GM08714 (cell line): ENCODE measurements around the gene TET1.
"Not testable (repeated sequence)": the region's sequence is repeated elsewhere in the genome, so short reads cannot be mapped to it uniquely, and the experiment has no call there.

Source experiments
- H3K4me3 ChIP-seq: fragments of 200-500 bp; sonication (Bioruptor generic); 2 replicates; pipeline ENCODE4 v1.5.1; 2014; ENCODE audit warnings: mild to moderate bottlenecking, low read length, inconsistent platforms
- ZNF274 ChIP-seq: IDR thresholded peaks from 2 replicates; pipeline ENCODE4 v1.6.1; 2012; ENCODE audit warnings: mild to moderate bottlenecking, low read depth, low read length

TET1 gene

DNA sequence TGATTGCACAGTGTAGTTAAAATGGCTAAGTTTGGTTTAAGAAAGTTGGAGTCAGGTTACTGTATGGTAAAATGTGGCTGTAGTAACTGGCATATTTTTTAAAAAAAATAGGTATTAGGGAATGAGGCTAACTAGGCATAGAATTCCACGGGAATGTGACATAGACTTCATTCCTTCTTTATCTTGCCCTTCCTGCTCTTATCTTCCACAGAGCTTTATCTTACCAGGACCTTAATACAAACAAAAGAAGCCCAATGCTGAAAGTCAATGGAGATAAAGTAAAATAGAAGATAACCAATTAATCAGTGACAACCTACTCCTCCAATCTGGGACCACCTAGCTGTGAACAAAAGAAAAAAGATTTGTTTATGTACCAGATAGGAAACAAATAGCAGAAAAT lies 58.1 kb downstream of the TET1 start:
- TF ChIP-seq ZNF274, result no peak
- no peak overlapping the region for H3K4me3 ChIP-seq

DNA sequence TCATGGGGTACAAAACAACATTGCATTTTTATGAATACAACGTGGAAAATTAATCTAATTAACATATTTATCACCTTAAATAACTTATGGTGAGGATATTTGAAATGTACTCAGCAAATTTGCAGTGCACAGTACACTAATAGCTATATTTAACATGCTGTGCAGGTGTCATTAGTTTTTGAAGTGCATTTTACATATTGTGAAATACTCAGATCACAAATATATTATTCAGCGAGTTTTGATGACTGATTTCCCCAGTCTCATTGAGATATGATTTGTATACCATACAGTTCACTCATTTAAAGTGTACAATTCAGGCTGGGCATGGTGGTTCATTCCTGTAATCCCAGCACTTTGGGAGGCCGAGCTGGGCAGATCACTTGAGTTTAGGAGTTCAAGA lies 59.5 kb downstream of the TET1 start:
- no peak overlapping the region for H3K4me3 ChIP-seq
- TF ChIP-seq ZNF274, result no peak

DNA sequence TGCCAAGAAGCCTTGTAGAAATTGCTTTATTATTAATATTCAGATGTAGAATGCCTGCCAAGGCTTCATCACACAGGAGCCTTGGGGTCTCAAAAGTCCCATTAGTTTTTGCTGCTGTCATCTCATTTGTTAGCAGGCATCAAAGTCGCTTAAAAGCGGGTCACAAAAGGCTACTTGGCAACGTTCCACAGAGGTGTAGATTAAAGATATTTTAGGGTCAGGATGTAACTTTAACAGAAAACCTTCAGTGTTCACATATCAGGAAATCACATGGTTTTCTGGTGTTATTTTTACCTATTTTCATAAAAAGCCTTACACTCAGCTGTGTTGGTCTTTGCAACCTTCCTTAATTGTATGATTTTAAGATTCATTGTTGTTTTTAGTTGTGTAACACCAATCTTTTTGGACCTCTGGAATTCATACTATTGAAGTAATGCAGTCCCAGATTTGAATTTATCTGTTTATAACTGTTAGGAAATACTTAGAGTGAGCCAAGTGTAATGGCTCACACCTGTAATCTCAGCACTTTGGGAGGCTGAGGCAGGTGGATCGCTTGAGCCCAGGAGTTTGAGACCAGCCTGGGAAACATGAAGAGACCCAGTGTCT lies 65.3 kb downstream of the TET1 start:
- no peak overlapping the region for H3K4me3 ChIP-seq
- TF ChIP-seq ZNF274, result no peak

DNA sequence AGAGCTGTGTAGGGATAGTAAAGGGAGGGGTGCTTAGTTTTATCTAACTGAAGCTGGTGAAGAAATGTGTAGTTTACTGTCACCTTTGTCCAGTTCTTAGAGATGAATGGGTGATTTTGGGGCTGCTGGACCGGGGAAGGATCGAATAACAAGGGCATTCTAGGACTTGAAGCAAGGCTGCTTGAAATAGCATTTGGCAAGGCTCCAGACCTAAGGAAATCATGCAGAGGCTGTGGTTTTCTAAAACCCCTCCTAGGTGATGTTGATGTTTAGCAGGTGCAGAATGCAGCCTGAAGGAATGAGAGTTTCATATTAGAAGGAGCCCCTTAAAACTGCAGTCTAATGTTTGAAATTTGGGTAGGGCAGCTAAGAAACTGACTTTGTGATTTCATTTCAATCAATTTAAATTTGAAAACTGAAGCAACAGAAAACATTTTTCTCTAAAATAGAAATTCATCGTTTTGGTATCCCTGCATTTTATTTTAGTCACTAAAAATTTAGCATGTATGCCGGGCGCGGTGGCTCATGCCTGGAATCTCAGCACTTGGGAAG lies 68.5 kb downstream of the TET1 start:
- TF ChIP-seq ZNF274, result no peak
- H3K4me3 ChIP-seq, result no peak overlapping the region

DNA sequence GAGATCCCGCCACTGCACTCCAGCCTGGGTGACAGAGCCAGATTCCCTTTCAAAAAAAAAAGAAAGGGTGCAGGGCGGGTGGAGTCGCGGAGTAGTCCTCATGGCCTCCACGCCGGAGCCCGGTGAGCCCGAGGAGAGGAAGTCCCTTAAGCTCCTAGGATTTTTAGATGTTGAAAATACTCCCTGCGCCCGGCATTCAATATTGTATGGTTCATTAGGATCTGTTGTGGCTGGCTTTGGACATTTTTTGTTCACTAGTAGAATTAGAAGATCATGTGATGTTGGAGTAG lies 72.1 kb downstream of the TET1 start:
- not testable (repeated sequence) for H3K4me3 ChIP-seq

DNA sequence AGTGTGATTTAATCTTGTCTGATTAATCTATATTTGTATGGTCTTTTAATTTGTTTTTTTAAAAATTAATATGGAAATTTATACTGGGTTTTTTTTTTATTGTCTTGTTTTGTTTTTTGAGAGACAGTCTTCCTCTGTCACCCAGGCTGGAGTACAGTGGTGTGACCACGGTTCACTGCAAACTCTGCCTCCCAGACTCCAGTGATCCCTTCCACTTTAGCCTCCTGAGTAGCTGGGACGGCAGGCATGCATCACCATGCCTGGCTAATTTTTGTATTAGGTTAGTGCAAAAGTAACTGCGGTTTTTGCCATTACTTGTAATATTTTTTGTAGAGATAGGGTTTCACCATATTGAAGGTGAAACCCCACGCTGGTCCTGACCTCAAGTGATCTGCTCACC lies 73.1 kb downstream of the TET1 start:
- TF ChIP-seq ZNF274, result no peak
- no peak overlapping the region for H3K4me3 ChIP-seq

DNA sequence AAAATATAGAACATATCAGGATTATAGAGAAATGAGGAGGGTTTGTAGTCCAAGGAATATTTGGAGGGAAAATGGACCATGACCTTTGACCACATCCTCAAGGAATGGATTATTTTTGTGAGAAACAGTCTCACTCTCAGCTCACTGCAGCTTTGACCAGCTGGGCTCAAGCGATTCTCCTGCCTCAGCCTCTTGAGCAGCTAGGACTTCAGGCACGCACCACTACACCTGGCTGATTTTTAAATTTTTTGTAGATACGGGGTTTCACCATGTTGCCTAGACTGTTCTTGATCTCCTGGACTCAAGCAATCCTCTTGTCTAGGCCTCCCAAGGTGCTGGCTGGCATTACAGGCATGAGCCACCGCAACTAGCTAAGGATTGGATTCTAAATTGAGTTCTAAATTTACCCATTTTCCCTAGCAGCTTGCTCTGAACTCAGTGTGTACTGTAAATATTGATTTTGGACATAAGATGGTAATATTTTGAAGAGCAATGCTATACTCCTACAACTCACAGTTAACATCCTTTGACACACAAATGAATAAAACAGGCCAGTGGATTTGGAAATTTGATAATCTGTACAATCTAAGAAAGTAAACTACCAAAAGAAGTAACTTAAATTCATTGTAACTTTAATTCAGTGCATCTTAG lies 73.8 kb downstream of the TET1 start:
- no peak for TF ChIP-seq ZNF274
- no peak overlapping the region for H3K4me3 ChIP-seq

DNA sequence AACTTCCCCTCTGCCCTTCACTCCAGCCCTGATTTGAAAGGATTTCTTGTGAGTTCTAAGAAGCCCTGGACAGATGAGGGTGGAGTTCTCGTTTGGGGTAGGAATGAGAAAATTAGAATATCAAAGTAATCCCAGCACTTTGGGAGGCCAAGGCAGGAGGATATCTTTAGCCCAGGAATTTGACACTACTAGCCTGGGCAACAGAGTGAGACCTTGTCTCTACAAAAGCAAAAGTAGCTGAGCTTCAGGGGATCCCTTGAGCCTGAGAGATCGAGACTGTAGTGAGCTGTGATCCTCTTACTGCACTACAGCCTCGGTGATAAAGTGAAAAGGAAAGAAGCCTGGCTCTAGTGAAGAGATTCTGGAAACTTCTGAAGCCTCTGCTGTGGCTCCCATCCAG lies 76.2 kb downstream of the TET1 start:
- TF ChIP-seq ZNF274, result no peak
- H3K4me3 ChIP-seq, result no peak overlapping the region

DNA sequence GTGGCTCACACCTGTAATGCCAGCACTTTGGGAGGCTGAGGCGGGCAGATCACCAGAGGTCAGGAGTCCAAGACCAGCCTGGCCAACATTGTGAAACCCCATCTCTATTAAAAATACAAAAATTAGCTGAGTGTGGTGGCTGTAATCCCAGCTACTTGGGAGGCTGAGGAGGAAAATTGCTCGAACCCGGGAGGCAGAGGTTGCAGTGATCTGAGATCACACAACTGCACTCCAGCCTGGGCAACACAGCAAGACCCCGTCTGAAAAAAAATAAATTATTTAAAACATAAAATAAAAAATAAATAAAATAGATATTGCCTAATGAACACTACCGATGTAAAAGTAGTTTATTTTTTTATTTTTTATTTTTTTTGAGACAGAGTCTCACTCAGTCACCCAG lies 83.4 kb downstream of the TET1 start:
- H3K4me3 ChIP-seq, result not testable (repeated sequence)

DNA sequence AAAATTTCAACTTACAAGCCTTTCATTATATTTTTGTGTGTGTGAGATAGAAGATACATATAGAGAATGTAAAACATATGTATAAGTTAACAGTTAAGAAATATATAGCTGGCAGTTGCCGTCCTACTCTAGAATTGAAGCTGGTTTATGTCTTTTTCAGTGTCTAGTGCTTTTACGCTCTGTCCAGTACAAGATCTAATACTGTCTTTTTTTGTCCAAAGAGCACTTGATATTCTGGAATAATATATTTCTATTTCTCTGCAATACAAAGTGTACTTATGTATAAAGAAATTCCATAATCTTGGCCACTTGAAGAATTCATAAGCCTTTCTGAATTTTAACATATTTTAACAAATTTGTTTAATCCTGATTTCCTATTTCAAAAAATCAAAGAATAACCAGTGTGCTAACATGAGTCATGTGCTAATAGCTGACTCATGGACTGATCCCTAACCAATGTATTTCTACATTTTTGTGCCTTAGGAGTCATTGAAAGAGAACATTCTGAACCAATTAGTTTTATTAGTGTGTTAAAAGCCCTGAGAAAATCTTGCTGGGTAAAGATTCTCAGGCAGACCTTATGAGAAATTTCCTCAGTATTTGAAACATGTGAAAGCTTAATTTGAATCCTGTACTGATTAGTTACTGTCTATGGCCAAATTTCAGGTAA lies 87.7 kb downstream of the TET1 start:
- no peak for TF ChIP-seq ZNF274
- no peak overlapping the region for H3K4me3 ChIP-seq

DNA sequence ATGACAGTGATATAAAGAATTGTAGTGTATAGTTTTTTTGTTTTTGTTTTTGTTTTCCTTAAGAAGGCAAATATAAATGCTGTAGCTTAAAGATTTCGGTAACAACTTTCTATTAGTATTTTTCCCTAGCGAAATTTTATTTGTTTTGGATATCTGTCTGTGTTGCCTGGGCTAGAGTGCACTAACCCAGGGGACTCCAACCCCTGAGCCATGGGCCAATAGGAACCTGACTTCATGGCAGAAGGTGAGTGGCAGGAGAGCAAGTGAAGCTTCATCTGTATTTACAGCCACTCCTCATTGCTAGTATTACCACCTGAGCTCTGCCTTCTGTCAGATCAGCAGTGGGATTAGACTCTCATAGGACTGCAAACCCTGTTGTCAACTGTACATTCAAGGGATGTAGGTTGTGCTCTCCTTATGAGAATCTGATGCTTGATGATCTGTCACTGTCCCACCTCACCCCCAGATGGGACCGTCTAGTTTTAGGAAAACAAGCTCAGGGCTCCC lies 95.5 kb downstream of the TET1 start:
- no peak overlapping the region for H3K4me3 ChIP-seq
- no peak for TF ChIP-seq ZNF274

DNA sequence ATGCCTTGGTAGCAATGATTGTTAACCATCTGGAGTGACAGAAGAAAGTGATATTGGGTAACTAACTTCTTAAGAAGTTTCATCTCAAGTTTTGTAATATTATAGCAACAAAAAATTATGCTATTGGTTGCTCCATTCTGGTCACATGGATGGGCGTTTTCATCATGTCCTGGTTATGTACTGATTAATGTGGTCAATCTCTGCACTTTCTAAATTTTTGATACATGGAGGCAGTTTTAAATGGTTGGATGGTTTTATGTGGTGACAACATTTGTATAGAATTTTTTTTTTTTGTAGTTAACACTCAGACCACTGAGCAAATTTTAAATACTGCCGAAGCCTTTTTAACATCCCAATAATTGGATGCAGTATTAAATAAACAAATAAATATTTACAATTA lies 105.7 kb downstream of the TET1 start:
- TF ChIP-seq ZNF274, result no peak
- H3K4me3 ChIP-seq, result no peak overlapping the region

DNA sequence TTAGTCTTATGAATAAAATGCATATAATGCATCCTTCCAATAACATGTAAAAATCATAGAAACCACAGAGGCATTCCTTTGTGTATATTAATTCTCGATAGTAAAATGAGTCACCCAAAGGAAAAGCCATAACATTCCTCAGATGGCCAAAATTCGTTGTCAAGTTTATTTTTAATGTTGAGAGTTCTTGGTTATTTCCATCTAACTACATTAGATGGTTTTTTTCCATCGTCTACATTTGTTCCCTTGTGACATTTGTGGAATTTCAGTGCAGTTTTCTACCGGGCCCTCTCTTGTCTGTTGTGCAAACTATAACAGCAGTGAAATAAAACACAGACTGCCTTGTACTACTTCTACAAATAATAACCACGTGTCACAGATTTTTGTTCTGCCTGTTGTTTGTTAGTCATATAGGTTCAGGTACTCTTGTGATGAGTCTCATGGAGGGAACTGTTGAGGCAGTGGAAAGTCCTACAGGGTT lies 106.2 kb downstream of the TET1 start:
- H3K4me3 ChIP-seq, result no peak overlapping the region
- no peak for TF ChIP-seq ZNF274

DNA sequence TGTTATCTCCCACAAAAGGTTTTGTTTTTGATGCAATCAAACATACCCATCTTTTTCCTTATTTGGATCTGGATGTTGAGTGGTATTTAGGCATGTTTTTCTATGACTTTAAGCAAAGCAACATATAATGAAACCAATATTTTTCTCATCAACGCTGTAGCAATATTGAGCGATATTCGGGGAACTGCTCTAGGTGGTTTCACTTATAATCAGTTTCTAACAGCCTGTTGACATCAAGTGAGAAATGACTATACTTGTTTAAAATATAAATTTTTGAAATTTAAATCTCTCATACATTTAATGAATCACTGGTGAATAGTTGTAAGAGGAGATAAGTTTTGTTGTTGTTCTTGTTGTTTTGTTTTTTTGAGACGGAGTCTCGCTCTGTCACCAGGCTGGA lies 108.1 kb downstream of the TET1 start:
- H3K4me3 ChIP-seq, result no peak overlapping the region
- no peak for TF ChIP-seq ZNF274

DNA sequence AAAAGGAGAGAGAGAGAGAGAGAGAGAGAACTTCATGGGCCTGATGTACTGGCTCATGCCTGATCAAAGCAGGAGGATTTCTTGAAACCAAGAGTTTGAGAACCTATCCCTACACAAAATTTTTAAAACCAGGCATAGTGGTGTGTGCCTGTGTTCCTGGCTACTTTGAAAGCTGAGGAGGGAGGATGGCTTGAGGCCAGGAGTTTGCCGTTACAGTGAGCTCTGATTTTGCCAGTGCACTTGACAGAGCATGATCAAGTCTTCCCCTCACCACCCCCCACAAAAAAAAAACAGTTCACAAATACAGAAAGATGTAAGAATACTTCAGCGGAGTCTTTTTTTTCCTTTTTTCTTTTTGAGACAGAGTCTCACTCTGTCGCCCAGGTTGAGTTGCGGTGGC lies 108.8 kb downstream of the TET1 start:
- no peak for TF ChIP-seq ZNF274
- no peak overlapping the region for H3K4me3 ChIP-seq
